SK-N-SH treated with all-trans-retinoic acid at 6 μM for 48 hours (cell line): ENCODE measurements around the gene COIL.

Source experiments
- ATAC-seq: fragments of 200-7000 bp; cut with Tn5 transposase; 3 replicates; pipeline ENCODE4 v1.9.1; 2020; ENCODE audit warnings: mild to moderate bottlenecking, moderate library complexity
- ARNTL ChIP-seq: fragments of 450-650 bp; formaldehyde crosslinking; IDR thresholded peaks from 2 replicates; pipeline ENCODE4 v1.5.0; 2020; ENCODE audit warnings: low read depth, mild to moderate bottlenecking, moderate library complexity, borderline replicate concordance
- BACH2 ChIP-seq: fragments of 250-450 bp; sonication (Bioruptor Pico); IDR thresholded peaks from 2 replicates; pipeline ENCODE4 v1.9.0; 2021; ENCODE audit warnings: mild to moderate bottlenecking, borderline replicate concordance
- CSDC2 ChIP-seq: fragments of 250-450 bp; sonication (Bioruptor Pico); IDR thresholded peaks from 2 replicates; pipeline ENCODE4 v1.5.0; 2020; ENCODE audit warnings: mild to moderate bottlenecking, moderate library complexity
- CSRNP3 ChIP-seq: fragments of 250-450 bp; sonication (Bioruptor Pico); IDR thresholded peaks from 2 replicates; pipeline ENCODE4 v1.5.1; 2021; ENCODE audit warnings: mild to moderate bottlenecking, moderate library complexity
- GLIS3 ChIP-seq: fragments of 250-450 bp; sonication (Bioruptor Pico); IDR thresholded peaks from 2 replicates; pipeline ENCODE4 v1.5.0; 2020; ENCODE audit warnings: mild to moderate bottlenecking, moderate library complexity
- ISL1 ChIP-seq: fragments of 250-450 bp; sonication (Bioruptor Pico); IDR thresholded peaks from 2 replicates; pipeline ENCODE4 v2.1.2; 2022; ENCODE audit warnings: mild to moderate bottlenecking, moderate library complexity
- TCF4 ChIP-seq: fragments of 250-450 bp; sonication (Bioruptor Pico); IDR thresholded peaks from 2 replicates; pipeline ENCODE4 v1.8.0; 2021; ENCODE audit warnings: mild to moderate bottlenecking, moderate library complexity, borderline replicate concordance
- TOX ChIP-seq: fragments of 250-450 bp; sonication (Bioruptor Pico); IDR thresholded peaks from 2 replicates; pipeline ENCODE4 v1.8.0; 2021; ENCODE audit warnings: mild to moderate bottlenecking, moderate library complexity, borderline replicate concordance
- ZC3H10 ChIP-seq: fragments of 250-450 bp; sonication (Bioruptor Pico); IDR thresholded peaks from 2 replicates; pipeline ENCODE4 v1.5.1; 2021; ENCODE audit warnings: mild to moderate bottlenecking, moderate library complexity
- ZFP3 ChIP-seq: fragments of 250-450 bp; sonication (Bioruptor Pico); IDR thresholded peaks from 2 replicates; pipeline ENCODE4 v1.5.0; 2020; ENCODE audit warnings: mild to moderate bottlenecking, moderate library complexity
- ZFP30 ChIP-seq: fragments of 450-650 bp; formaldehyde crosslinking; IDR thresholded peaks from 2 replicates; pipeline ENCODE4 v1.5.0; 2022; ENCODE audit warnings: mild to moderate bottlenecking, moderate library complexity
- ZNF565 ChIP-seq: fragments of 450-650 bp; formaldehyde crosslinking; conservative IDR thresholded peaks from 2 replicates; pipeline ENCODE4 v1.5.0; 2020; ENCODE audit warnings: low read depth, mild to moderate bottlenecking, moderate library complexity
- TF ChIP-seq, protein P1 (sequence below): fragments of 250-450 bp; sonication (Bioruptor Pico); IDR thresholded peaks from 2 replicates; pipeline ENCODE4 v1.8.0; 2021; ENCODE audit warnings: low read depth, mild to moderate bottlenecking, moderate library complexity, borderline replicate concordance
- TF ChIP-seq, protein P2 (sequence below): fragments of 250-450 bp; sonication (Bioruptor Pico); IDR thresholded peaks from 2 replicates; pipeline ENCODE4 v1.8.0; 2020; ENCODE audit warnings: mild to moderate bottlenecking, moderate library complexity, borderline replicate concordance
- TF ChIP-seq, protein P3 (sequence below): fragments of 250-450 bp; sonication (Bioruptor Pico); IDR thresholded peaks from 2 replicates; pipeline ENCODE4 v1.5.1; 2020; ENCODE audit warnings: low read depth, mild to moderate bottlenecking, moderate library complexity

The COIL gene

DNA sequence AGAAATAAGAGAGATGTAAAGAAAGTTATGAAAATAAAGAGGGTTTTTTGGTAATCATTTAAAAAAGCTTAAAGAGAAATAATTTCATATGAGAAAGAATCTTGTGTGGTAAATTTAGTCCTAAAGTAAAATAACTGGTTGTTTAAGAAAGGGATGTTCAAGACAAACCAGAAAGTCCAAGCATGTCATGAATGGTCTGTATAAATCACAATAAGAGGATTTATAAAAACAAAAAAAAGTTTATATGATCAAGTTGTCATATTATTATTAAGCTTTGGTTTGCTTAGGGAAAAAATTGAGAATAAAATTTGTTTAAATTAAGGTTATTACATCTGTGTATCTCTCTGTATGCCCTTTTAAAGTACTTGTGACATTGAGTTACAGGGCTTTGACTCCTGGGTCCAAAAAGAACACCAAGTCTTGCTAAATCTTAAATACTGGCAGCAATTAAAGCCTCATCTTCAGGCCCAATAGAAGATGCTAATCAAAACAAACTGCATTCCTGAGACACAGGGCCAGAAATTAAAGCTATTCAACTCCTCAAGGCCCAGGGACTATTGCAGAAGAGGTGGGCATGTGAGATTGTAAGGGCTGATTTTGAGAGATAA, 31.4 kb downstream of the COIL start (continued):
- TF ChIP-seq TCF4 (CRISPR knock-in tag) (no peak), ZNF565 (CRISPR knock-in tag) (no peak), CSDC2 (CRISPR knock-in tag) (no peak), ISL1 (CRISPR knock-in tag) (no peak), BACH2 (CRISPR knock-in tag) (no peak)

DNA sequence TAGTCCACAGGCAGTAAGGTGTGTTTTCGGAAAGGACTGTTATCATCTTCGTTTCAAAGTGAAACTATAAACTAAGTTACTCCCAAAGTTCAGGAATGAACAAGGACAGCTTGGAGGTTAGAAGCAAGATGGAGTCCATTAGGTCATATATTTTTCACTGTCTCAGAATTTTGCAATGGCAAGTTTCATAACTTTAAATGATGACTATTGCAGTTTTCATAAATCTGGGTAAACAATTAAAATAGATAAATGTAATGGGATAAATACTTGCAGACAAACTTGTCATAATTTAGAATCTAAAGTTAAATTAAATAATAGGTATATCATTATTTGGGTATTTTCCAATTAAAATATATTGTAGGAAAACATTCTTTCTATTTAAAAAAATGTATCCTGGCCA, 32.3 kb downstream of the COIL start:
- ATAC-seq, result no peak
- TF ChIP-seq CSDC2 (CRISPR knock-in tag) (no peak), ARNTL (CRISPR knock-in tag) (no peak), TCF4 (CRISPR knock-in tag) (no peak), ZC3H10 (CRISPR knock-in tag) (no peak)
- TF ChIP-seq, protein P1, sequence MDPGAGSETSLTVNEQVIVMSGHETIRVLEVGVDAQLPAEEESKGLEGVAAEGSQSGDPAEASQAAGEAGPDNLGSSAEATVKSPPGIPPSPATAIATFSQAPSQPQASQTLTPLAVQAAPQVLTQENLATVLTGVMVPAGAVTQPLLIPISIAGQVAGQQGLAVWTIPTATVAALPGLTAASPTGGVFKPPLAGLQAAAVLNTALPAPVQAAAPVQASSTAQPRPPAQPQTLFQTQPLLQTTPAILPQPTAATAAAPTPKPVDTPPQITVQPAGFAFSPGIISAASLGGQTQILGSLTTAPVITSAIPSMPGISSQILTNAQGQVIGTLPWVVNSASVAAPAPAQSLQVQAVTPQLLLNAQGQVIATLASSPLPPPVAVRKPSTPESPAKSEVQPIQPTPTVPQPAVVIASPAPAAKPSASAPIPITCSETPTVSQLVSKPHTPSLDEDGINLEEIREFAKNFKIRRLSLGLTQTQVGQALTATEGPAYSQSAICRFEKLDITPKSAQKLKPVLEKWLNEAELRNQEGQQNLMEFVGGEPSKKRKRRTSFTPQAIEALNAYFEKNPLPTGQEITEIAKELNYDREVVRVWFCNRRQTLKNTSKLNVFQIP (CRISPR knock-in tag), result no peak

- TF ChIP-seq TOX (CRISPR knock-in tag), result no peak
- no peak for ATAC-seq
Measured at GRCh38 chr17:56926704-56927103, 34.1 kb downstream of the COIL start.

- TF ChIP-seq GLIS3 (CRISPR knock-in tag) (no peak), CSRNP3 (CRISPR knock-in tag) (no peak), ZC3H10 (CRISPR knock-in tag) (no peak), ISL1 (CRISPR knock-in tag) (no peak), TOX (CRISPR knock-in tag) (no peak), CSDC2 (CRISPR knock-in tag) (no peak), ZNF565 (CRISPR knock-in tag) (no peak)
- TF ChIP-seq, protein P2, sequence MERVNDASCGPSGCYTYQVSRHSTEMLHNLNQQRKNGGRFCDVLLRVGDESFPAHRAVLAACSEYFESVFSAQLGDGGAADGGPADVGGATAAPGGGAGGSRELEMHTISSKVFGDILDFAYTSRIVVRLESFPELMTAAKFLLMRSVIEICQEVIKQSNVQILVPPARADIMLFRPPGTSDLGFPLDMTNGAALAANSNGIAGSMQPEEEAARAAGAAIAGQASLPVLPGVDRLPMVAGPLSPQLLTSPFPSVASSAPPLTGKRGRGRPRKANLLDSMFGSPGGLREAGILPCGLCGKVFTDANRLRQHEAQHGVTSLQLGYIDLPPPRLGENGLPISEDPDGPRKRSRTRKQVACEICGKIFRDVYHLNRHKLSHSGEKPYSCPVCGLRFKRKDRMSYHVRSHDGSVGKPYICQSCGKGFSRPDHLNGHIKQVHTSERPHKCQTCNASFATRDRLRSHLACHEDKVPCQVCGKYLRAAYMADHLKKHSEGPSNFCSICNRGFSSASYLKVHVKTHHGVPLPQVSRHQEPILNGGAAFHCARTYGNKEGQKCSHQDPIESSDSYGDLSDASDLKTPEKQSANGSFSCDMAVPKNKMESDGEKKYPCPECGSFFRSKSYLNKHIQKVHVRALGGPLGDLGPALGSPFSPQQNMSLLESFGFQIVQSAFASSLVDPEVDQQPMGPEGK (CRISPR knock-in tag), result no peak
- no peak for ATAC-seq
Measured at GRCh38 chr17:56926270-56926669, 34.6 kb downstream of the COIL start.

DNA sequence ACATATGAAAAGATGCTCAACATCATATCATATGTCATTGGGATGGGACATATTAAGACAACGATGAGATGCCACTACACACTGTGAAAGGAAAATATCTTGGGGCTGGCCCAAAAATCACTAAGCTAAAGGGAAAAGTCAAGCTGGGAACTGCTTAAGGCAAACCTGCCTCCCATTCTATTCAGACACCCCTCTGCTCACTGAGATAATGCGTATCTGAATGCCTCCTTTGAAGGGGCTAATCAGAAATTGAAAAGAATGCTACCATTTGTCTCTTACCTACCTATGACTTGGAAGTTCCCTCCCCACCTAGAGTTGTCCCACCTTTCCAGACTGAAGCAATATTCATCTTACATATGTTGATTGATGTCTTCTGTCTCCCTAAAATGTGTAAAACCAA, 35.8 kb downstream of the COIL start:
- no peak for ATAC-seq

More for the DNA sequence above, 35.8 kb downstream of the COIL start:
- TF ChIP-seq CSRNP3 (CRISPR knock-in tag) (no peak), BACH2 (CRISPR knock-in tag) (no peak), ZFP30 (no peak), ZC3H10 (CRISPR knock-in tag) (no peak), ZFP3 (no peak)
- TF ChIP-seq, protein P3, sequence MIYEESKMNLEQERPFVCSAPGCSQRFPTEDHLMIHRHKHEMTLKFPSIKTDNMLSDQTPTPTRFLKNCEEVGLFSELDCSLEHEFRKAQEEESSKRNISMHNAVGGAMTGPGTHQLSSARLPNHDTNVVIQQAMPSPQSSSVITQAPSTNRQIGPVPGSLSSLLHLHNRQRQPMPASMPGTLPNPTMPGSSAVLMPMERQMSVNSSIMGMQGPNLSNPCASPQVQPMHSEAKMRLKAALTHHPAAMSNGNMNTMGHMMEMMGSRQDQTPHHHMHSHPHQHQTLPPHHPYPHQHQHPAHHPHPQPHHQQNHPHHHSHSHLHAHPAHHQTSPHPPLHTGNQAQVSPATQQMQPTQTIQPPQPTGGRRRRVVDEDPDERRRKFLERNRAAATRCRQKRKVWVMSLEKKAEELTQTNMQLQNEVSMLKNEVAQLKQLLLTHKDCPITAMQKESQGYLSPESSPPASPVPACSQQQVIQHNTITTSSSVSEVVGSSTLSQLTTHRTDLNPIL, result no peak
- TF ChIP-seq, protein P2 (CRISPR knock-in tag), result no peak
